ENCODE data around the gene AMZ2.
A peak's percentile ranks its signal among the peaks of the same experiment; 100 is the strongest.
"Not testable (repeated sequence)": the region's sequence is repeated elsewhere in the genome, so short reads cannot be mapped to it uniquely, and the experiment has no call there.

AMZ2 gene

GRCh38 chr17:68220786-68221185 lies 27.1 kb upstream of the AMZ2 start:
- not testable (repeated sequence) for DNase-seq

- no peak for DNase-seq
Observed at GRCh38 chr17:68221786-68222185, 26.1 kb upstream of the AMZ2 start.

- DNase-seq = no peak
Observed at GRCh38 chr17:68222606-68223005, 25.2 kb upstream of the AMZ2 start.

GRCh38 chr17:68225055-68225454 lies 22.8 kb upstream of the AMZ2 start:
- DNase-seq = not testable (repeated sequence)

- DNase-seq = not testable (repeated sequence)
Observed at GRCh38 chr17:68228039-68228680, 19.7 kb upstream of the AMZ2 start.

GRCh38 chr17:68228817-68229570 lies 18.8 kb upstream of the AMZ2 start:
- no peak for DNase-seq

- no peak for DNase-seq
Observed at GRCh38 chr17:68229619-68230018, 18.2 kb upstream of the AMZ2 start.

- not testable (repeated sequence) for DNase-seq
Observed at GRCh38 chr17:68231131-68231530, 16.7 kb upstream of the AMZ2 start.

GRCh38 chr17:68231541-68231940 lies 16.3 kb upstream of the AMZ2 start:
- DNase-seq = no peak

- DNase-seq = not testable (repeated sequence)
Observed at GRCh38 chr17:68232741-68233140, 15.1 kb upstream of the AMZ2 start.

- peak; percentile 72 for DNase-seq
Observed at GRCh38 chr17:68234726-68235335, 13.0 kb upstream of the AMZ2 start.

GRCh38 chr17:68235336-68235791 lies 12.5 kb upstream of the AMZ2 start:
- DNase-seq = peak; percentile 72

GRCh38 chr17:68237369-68238163 lies 10.3 kb upstream of the AMZ2 start:
- not testable (repeated sequence) for DNase-seq

GRCh38 chr17:68238164-68238870 lies 9.5 kb upstream of the AMZ2 start:
- DNase-seq = no peak

GRCh38 chr17:68238871-68239253 lies 9.0 kb upstream of the AMZ2 start:
- DNase-seq = peak; percentile 41

GRCh38 chr17:68239632-68240366 lies 8.0 kb upstream of the AMZ2 start:
- no peak for DNase-seq

- DNase-seq = no peak
Observed at GRCh38 chr17:68246271-68247028, 1.4 kb upstream of the AMZ2 start.

GRCh38 chr17:68248199-68248825 lies 469 bp downstream of the AMZ2 start:
- peak; percentile 82 for DNase-seq

- no peak for DNase-seq
Observed at GRCh38 chr17:68248891-68249290, 1.0 kb downstream of the AMZ2 start.

- no peak for DNase-seq
Observed at GRCh38 chr17:68249354-68249765, 1.5 kb downstream of the AMZ2 start.
